Heart left ventricle (tissue), 13 donors: ENCODE results near the gene KIF26A.

Source experiments
- CTCF ChIP-seq, 12 donors: fragments of 200-600 bp; sonication (generic) in 4 of 12; IDR thresholded peaks; one replicate each; pipeline versions ENCODE4 v1.5.0 to v1.8.0; 2018 to 2022; ENCODE audit warnings: antibody characterized with exemption in 12 of 12, mild to moderate bottlenecking in 5 of 12
- POLR2A ChIP-seq, 2 donors: fragments of 450-650 bp; IDR thresholded peaks; one replicate each; pipeline ENCODE4 v1.6.1; 2017; ENCODE audit warnings: antibody characterized with exemption in 2 of 2, mild to moderate bottlenecking in 2 of 2, moderate library complexity in 2 of 2
- donor health status: ischemic (EF 13 %, LVEDD 7.1; RV severe dilation, severe dysfunction).
- donor health status: DM: no; HTN: yes; CAD: no.
- donor health status: DM: no; HTN: no; CAD: no.
- donor health status: ischemic (EF 25% LVEDD 6.9; RV normal size, moderate dysfunction).
- donor health status: ischemic (EF 25% LVEDD 5.7; RV mildly dilated, moderate dysfunction).
- donor health status: ischemic (EF 35%, LVEDD 5.7; RV mildly dilated, moderate dysfunction).
- donor health status: nonischemic (EF 11% LVEDD 7.7; RV severe dilation, severe dysfunction).
- donor health status: DM: yes; HTN: yes; CAD: no.
- donor health status: PGD.
- donor health status: ischemic (EF 29% LVEDD 5.4; RV normal size, mild dysfunction).
- donor health status: nonischemic (EF 23%, LVEDD 6.1; RV moderate dilation, normal function).

GRCh38 chr14:104204660-104205149, 66.3 kb downstream of the KIF26A start:
- TF ChIP-seq CTCF (IDR thresholded peaks at IDR 0.05) (no peak), POLR2A (IDR thresholded peaks at IDR 0.05) (no peak)
